GM21381 (cell line): ENCODE results near the gene TRIM45.
"Not testable (repeated sequence)": the region's sequence is repeated elsewhere in the genome, so short reads cannot be mapped to it uniquely, and the experiment has no call there.

Experiments used
- ATAC-seq: cut with Tn5 transposase; IDR thresholded peaks from one replicate; pipeline ENCODE4 v1.9.1; 2021; ENCODE audit warnings: mild to moderate bottlenecking, moderate library complexity; ENCODE audit not compliant: unreplicated experiment

The TRIM45 gene

DNA sequence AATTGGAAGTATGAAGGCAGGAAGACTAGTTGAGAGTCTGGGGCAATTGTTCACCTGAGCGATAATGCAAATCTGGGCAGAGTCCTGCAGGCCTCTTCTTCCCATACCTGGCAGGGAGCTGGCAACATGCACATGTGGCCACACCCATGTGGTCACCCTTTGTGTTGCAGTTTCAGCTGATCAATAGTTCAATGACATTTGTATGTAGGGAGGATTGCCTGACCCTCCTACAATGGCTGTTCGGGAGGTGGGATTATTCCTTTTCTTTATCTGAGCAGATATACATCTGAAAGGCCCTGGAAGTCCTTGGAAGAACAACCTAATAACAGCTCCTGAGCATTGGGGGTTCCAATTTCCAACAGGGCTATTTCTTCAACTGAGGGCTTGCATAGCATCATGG, 15.2 kb upstream of the TRIM45 start:
- no peak for ATAC-seq

DNA sequence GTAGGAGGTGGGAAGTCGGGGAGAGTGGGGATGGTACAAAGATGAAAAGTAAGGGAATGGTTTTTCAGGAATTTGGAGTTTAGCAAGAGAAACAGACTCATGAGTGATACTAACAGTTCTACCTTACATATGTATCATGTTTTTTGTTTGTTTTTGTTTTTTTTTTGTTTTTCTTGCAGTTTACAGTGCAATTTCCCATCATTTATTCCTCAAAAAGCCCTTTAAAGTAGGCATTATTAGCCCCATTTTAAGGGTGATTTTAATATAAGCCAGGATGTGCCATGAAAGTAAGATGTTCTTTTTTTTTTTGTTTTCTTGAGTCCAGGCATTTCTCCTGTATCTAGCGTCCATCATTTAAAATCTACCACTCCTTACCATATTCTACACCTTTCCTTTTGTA, 13.8 kb upstream of the TRIM45 start:
- no peak for ATAC-seq

DNA sequence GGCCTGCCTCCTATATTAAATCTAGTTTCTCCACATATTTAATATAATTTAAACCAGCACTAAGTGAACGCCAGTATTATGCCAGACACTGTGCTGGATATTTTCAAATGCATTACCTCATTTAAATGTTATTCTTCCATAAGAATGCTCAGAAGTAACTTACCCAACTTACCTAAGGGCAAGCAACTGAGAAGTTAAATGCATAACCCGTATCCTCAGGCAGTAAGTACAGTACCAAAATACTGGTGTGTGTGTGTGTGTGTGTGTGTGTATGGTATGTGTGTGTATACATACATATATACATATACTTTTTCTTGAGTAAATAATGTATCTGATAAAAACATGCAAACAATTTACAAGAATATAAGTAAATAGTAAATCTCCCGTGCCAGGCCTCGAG, 9.0 kb upstream of the TRIM45 start:
- ATAC-seq = no peak

DNA sequence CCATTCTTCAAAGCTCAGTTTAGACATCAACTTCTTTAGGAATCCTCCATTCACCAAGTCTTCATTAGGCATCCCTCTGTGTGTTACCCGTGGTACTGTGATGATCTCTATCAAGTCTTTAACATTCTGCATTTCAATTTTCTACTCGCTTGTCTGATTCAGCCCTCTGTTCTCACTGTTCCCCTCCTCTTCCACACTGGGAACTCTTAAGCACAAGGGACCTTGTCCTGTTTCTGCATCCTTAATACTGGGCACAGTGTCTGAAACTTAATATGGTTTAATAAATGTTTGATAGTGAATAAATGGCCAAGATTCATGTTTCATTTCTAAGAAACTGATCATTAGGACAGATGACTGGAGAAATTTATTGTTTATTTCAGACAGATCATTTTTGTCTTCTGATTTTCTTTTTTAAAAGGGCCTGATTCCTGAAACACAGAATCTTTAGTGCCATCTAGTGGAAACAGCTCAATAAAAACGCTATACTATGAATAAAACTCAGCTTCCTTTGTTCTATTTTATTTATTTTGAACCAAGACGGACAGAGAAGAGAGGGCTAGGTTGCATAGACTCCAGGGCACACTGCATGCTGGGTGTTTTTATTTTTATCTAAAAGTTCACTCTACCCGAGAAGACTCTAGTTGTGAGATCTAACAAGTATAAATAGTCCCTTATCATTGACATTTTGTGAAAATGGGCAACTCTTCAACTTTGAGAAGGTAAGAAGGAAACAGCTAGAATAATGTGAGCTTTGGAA, 7.0 kb upstream of the TRIM45 start:
- no peak for ATAC-seq

DNA sequence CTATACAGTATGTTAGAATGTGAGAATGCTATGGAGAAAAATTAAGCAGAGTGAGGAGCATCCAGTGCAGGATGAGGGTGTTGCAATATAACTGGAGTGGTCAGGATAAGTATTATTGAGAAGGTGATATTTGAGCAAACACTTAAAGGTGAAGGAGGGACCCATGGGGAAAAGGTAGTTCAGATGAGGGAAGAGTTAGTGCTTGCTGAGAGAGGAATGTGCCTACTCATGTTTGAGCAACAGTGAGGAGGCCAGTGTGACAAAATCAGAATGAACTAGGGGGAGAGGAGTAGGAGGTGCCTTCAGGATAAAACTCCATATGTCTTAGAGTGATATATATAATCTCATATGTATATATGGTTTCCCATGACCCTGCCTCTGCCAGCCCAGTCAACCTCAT, 6.2 kb upstream of the TRIM45 start:
- ATAC-seq = no peak

DNA sequence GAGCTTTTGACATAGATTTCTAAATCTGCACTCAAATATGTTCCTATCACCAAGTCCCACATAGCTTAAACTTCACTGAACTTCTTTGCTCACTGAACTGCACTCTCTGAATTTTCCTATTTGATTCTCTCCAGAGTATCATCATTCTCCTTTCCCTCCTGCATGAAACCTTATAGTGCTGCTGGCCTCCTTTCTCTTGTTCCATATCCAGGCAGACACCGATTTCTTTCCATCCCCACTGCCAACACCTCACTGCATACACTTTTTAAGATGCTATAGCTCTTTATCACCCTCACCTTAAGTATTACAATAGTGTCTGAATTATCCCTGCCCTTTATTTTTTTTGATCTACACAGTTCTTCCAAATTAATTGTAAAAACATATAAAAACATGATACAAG, 3.1 kb upstream of the TRIM45 start:
- no peak for ATAC-seq

DNA sequence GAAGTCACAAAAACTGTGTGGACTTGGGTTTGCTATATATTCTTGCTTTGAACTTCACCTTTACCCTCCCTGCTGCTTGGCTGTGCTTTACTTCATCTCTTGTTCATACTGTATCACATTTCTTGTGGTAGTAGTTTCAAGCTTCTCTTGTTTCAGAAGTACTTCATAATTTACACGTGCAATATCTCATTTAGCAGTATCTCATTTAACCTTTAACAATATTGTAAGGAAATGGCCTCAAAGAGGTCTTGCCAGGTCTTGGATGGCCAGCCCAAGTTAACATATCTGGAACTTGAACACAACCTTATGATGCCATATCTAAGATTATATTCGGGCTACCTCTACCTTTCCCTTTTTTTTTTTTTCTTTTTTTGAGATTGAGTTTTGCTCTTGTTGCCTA, 1.7 kb upstream of the TRIM45 start:
- no peak for ATAC-seq

DNA sequence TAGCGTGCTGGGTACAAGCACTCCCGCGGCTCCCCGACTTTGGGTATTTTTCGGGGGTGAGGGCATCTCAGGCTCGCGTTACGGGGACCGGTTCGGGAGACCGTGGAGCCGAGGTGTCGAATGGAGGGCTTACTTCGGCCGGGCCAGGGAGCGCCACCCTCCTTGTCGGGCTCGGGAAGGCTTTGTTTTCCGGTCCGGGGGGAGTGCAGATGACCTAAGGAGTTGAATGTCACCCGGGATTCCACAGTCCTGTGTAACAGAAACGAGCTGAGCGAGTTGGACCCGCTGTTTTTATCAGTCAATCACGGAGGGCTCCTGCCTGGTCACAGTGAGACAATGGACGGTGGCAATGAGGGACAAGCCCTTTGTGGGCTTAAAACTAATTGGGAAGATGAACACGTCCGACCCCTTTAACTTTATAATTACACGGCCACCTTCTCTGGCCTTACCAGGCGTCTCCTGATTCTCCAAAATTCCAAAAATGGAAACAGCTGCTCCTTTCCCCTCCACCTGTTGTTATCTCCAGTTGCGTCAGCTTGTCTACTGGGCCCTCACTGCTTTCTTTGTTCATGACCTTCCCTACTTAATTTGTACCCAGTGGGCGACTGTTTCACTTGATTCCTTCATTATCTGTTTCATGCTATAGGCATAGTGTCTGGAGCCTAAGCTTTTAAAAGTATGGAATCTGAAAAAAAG, 929 bp upstream of the TRIM45 start:
- ATAC-seq = no peak

DNA sequence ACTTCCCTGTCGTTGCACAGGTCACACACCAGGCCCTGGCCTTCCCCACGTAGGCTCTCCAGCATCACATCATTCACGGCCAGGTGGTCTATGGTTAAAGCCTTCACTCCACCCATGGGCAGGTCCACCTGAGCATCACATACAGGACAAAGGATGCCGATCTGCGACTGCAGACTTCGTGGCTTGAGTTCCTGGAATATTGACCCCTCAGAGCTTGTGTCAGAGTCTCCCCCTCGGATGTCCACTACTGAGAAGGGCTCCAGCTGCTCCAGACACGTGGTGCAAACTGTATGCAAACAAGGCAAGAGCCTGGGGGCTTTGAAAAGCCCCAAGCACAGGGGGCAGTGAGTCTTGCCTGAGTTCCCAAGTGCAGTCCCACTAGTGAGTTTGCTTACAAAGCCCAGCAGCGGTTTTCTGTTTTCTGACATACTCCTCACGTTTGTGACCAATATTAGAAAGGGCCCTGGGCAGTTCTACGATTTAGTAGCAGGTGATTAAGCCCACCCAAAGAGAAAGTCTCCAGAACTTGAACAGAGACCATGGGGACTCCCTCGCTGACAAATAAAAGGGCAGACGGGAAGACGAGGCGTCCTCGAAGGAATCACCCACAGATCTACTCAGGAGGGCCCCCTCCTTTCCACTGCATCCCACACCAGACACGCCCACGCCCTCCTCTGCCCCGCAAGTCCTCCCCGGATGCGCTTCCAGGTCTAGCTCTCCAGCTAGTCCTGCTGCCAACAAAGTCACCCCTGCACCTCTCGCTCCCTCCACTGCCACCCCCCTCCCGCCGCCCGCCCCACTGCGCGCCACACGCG, 568 bp downstream of the TRIM45 start:
- ATAC-seq = no peak

DNA sequence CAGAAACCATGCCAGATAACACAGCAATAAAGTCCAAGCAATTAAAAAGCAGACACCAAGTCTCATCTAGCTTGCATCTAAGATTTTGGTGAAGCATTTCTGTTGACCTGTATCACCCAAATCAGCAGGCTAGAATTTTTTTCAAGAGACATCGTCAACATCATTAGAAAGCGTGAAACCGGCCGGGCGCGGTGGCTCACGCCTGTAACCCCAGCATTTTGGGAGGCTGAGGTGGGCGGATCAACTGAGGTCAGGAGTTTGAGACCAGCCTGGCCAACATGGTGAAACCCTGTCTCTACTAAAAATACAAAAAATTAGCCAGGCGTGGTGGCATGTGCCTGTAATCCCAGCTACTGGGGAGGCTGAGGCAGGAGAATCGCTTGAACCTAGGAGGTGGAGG, 2.4 kb downstream of the TRIM45 start:
- not testable (repeated sequence) for ATAC-seq

DNA sequence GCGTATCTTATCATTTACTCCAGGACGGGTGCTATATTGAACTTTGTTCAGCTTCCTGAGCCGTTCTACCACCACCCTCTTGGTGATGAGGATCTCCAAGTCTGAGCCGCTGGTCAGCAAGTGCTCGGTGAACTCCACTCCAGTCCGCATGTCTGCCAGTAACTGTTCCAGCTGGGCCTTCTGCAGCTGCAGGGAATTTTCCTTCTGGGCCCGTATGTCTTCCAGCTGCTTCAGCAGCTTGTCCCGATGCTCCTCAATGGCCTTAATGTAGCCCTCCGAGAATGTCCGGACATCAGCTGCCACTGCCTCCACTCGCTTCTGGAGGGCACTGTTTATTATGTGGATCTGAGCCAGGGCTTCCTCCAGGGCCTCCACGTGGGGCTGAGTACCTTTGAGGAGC, 3.4 kb downstream of the TRIM45 start:
- ATAC-seq = no peak

DNA sequence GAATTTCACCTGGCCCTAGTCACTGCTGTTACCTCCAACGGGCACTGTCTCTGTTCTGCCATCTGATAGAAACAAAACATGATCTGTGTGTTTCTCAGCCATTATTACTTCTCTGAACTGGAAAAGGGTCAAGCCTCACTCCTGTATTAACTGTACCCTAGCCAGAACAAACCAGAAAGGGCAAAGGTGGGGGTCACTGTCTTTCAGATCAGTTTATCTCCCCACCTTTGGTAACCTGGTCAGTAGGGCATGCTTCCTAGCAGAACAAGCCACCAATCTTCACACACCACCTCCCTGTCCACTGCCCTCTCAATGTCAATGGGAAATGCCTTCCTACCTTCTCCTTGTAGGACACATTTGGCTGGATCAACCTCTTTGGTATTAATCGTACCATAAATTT, 3.9 kb downstream of the TRIM45 start:
- ATAC-seq = no peak

DNA sequence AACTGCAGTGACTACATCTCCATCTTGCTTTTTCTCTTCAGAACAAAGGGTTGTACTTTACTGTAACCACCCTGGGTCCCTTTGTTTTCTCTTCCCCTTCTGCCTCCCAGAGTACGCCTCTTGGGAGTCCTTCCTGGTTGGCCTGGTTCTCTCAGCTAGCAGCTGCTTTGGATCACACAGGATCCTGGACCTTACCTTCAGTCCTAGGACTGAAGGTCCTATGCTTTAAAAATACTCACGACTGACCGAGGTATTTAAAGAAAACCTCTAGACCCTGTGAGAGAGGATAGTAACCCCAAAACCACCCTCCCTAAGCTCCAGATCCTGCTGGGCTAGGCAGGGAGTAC, 4.8 kb downstream of the TRIM45 start:
- no peak for ATAC-seq

DNA sequence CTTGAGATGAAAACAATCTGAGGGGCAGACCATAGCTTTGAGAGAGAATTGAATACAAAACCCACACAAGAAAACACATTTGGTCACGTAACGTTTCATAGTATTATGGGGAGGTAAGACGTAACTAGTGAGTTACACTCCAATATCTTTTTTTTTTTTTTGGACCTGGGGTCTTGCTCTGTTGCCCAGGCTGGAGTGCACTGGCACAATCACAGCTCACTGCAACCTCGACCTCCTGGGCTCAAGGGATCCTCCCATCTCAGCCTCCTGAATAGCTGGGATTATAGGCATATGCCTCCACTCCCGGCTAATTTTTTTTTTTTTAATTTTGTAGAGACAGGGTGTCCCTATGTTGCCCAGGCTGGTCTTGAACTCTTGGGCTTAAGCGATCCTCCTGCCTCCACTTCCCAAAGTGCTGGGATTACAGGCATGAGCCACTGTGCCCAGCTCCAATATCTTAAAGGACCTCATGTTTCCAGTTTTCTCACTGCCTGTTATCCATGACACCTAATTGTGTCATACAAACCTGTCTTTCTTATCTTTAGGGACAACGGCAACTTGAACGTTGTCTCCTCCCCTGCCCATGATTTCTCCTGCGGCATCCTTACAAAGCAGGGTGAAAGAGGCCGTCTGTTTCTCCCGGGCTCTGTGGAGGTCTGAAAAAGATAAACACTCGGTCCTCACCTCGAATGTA, 5.3 kb downstream of the TRIM45 start:
- ATAC-seq = no peak

DNA sequence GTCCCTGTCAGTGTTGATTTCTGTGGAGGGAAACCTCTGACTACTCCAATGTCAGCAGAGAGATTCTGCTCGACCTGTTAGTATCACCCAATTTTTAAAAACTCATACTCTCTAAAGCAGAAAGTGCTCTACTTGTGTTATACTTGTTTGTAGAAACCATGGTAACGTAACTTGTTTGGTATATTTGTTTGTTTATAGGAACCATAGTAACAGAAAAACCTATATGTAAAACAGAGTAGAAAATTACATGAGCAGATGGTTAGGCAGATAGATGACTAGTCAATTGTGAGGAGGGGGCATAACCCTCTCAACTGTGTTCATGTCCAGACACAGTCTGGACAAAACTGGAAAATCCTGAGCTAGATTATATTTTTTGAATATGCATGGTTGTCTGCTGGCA, 6.7 kb downstream of the TRIM45 start:
- ATAC-seq = no peak

DNA sequence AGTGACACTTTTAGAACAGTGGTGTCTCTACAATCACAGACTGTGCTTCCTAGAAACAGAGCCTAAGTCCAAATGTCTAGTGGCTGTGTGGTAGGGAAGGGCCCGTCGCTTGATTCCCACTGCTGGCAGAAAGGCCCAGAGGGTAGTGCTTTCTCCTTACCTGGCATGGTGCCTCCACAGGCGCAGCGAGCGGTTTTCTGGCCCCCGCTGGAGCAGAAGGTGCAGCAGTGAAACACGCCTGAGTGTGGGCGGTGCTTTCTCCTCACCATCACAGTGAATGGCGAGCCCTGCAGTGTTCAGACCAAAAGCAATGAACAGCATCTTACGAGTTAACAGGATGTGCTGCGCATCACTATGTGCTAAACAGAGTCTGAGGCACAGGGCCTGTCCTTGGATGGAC, 8.3 kb downstream of the TRIM45 start:
- no peak for ATAC-seq

DNA sequence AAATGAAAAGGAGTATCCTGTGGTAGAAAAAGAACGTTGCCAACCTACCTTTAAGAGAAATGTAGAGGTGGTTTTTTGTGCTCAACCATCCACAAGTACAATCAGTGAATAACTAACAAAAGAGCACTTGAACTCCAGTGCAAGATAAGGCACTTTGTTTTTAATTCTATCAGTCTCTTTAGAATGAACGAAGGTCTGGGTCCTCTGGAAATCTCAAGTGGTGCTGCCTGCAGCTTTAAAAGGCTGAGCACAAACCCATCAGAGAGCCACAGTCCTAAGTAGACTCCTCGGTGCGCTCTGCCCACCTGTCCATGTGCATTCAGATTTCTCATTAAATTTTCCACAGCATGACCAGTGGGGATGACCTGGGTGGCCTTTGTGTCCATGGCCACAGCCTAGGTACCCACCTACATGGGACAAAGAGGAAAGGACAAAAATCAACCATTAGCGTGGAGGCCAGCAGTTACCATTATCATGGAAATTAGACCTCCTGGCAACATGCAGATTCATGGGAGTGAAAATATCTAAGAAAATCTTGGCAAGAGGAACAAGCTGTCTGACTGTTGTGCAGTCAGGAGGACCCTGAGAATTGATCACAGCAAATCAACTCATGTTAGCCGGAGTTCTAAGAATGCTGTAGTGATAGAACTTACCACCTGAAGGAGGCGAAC, 9.4 kb downstream of the TRIM45 start:
- ATAC-seq = no peak

DNA sequence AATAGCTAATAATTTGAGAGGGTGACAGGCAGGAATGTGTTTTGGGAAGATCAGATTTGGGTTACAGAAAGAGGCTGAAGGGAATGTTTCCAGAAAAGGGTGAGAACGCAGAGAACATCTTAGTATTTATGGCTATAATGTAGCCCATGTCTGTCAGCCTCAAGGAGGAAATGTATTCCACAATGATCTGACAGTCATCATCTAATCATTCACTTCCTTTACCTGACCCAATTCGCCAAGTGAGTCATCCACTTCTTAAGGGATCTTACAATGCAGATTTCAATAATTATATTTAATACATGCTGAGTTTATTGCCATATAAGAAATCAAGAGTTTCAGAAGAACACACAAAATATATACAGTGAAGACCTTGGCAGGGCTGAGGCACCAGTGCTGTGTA, 10.8 kb downstream of the TRIM45 start:
- ATAC-seq = no peak

DNA sequence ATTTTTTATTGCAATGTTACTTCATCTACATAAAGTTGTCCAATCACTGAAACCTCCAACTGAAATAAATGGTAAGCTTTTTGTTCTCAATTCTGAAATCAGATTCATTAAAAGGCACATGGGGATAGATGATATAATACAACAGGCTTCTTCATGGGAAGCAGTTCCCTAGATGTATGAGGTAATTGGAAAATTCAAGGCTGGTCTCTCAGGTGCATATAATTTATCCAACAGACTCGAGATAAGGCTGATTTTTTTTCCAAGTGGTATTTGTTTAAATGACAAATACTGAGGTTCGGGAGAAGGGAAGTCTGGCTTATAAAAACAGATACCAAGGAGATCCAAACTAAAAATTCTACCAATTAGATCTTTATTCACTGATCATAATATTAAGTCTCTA, 14.2 kb downstream of the TRIM45 start:
- ATAC-seq = no peak

DNA sequence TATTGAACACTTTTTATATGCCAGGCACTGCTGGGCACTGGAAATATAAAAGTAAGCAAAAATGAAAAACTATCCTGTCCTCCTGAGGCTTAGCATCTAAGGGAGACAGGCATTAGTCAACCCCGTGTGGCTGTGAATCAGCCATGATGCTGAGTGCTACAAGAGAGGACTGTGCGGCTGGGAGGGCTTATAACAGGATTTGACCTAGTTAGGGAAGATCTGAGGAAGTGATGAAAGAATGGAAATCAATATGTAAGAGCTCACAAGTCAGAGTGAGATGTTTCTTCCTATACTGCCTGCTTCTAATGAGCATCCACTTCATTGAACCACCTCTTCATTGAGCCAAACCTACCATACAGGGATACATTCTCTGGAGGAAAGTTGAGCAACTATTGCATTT, 15.1 kb downstream of the TRIM45 start:
- ATAC-seq = no peak

DNA sequence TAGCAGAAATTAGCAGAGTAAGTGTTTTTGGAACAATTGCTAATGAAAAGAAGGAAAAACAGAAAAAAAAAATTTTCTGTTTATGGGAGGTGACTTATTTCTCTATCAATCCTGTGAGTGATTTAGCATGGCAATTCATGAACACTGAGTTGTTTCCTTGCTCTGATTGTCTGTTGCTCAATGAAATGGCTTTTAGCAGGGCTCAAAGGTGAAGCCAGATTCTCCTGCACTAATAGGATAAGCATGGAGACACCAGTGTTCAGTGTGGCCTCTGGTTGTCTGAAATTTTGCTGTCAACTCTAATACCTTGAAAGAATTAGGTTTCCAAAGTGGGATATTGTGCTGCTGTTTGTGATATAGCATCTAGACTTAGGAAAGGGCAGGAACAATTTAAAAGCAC, 15.8 kb downstream of the TRIM45 start:
- ATAC-seq = no peak
